Upper lobe of right lung (tissue), 1 donor: ENCODE measurements around the gene GHRHR. TPM values are rescaled to one million over a fixed set of nuclear protein-coding genes. Genes with fewer than 3 reads are reported as not detected.
A peak's percentile ranks its signal among the peaks of the same experiment; 100 is the strongest.

Source experiments
- ATAC-seq: fragments of 200-7000 bp; cut with Tn5 transposase; one replicate; pipeline ENCODE4 v1.9.1; 2020; ENCODE audit warnings: mild to moderate bottlenecking, moderate library complexity
- DNase-seq: peaks from one replicate; pipeline ENCODE4 v3.0.0-alpha.2; 2020
- H3K27ac ChIP-seq: fragments of 200-600 bp; one replicate; pipeline ENCODE4 v1.8.0; 2022
- H3K27me3 ChIP-seq: fragments of 200-600 bp; one replicate; pipeline ENCODE4 v1.8.0; 2022; ENCODE audit warnings: mild to moderate bottlenecking
- H3K36me3 ChIP-seq: fragments of 200-600 bp; one replicate; pipeline ENCODE4 v1.8.0; 2022
- H3K4me1 ChIP-seq: fragments of 200-600 bp; one replicate; pipeline ENCODE4 v1.8.0; 2022
- H3K4me3 ChIP-seq: fragments of 200-600 bp; one replicate; pipeline ENCODE4 v1.8.0; 2022; ENCODE audit warnings: mild to moderate bottlenecking
- H3K9me3 ChIP-seq: fragments of 200-600 bp; one replicate; pipeline ENCODE4 v1.8.0; 2022
- CTCF ChIP-seq: fragments of 200-600 bp; IDR thresholded peaks from one replicate; pipeline ENCODE4 v1.8.0; 2022; ENCODE audit warnings: antibody characterized with exemption
- intact Hi-C: fragments of 100-400 bp; cut with DNase I; formaldehyde crosslinking; loops from one replicate; pipeline ENCODE4 v1.11.0; 2022
- total RNA-seq: library from RNA; stranded (reverse); fragmentation: NEBNext Ultra II Directional; extraction: Animal tissue kit (Norgen Biotek cat#: 25700); gene quantifications from one replicate; pipeline ENCODE4 v1.2.1, GENCODE V29; 2021
- donor health status: DM: no; HTN: yes; CAD: no; lungs with severe emphysema.

The GHRHR gene
- total RNA-seq, 1 donor from 2014 or later: not detected

- no peak for ATAC-seq
- TF ChIP-seq CTCF: no peak
These were observed 56.9 kb downstream of the GHRHR start for GRCh38 chr7:31020652-31021051.

GRCh38 chr7:31022117-31022516 lies 58.4 kb downstream of the GHRHR start:
- H3K4me1 ChIP-seq: no peaks in the 10 kb centered on the region
- no peaks in the 10 kb centered on the region for H3K27me3 ChIP-seq
- no peak for DNase-seq
- intact Hi-C loops: no loop called here
- H3K36me3 ChIP-seq: no peaks in the 10 kb centered on the region
- ATAC-seq: no peak
- H3K4me3 ChIP-seq: no peak overlapping the region
- H3K27ac ChIP-seq: no peak overlapping the region
- no peak for TF ChIP-seq CTCF
- H3K9me3 ChIP-seq: no peaks in the 10 kb centered on the region

More at GRCh38 chr7:31020652-31021051, 56.9 kb downstream of the GHRHR start:
- no peaks in the 10 kb centered on the region for H3K4me1 ChIP-seq
- H3K27ac ChIP-seq: no peak overlapping the region
- DNase-seq: no peak
- no peaks in the 10 kb centered on the region for H3K27me3 ChIP-seq
- intact Hi-C loops: no loop called here
- H3K4me3 ChIP-seq: no peak overlapping the region
- H3K9me3 ChIP-seq: no peaks in the 10 kb centered on the region
- H3K36me3 ChIP-seq: no peaks in the 10 kb centered on the region

GRCh38 chr7:31022726-31023125 lies 59.0 kb downstream of the GHRHR start:
- no peak for TF ChIP-seq CTCF
- intact Hi-C loops: no loop called here

GRCh38 chr7:31023877-31024276 lies 60.1 kb downstream of the GHRHR start:
- DNase-seq (no peak), ATAC-seq (no peak)
- Histone ChIP-seq H3K27ac (no peak overlapping the region), H3K27me3 (no peaks in the 10 kb centered on the region), H3K4me1 (no peaks in the 10 kb centered on the region), H3K36me3 (no peaks in the 10 kb centered on the region), H3K9me3 (no peaks in the 10 kb centered on the region), H3K4me3 (no peak overlapping the region)
- intact Hi-C loops: no loop called here
- TF ChIP-seq CTCF: no peak

More at GRCh38 chr7:31022726-31023125, 59.0 kb downstream of the GHRHR start:
- no peaks in the 10 kb centered on the region for H3K36me3 ChIP-seq
- no peak overlapping the region for H3K27ac ChIP-seq
- ATAC-seq (no peak), DNase-seq (no peak)
- no peaks in the 10 kb centered on the region for H3K9me3 ChIP-seq
- no peaks in the 10 kb centered on the region for H3K4me1 ChIP-seq
- H3K4me3 ChIP-seq: no peak overlapping the region
- no peaks in the 10 kb centered on the region for H3K27me3 ChIP-seq

- H3K27me3 ChIP-seq: no peaks in the 10 kb centered on the region
- ATAC-seq (peak; percentile 11), DNase-seq (no peak)
- H3K9me3 ChIP-seq: no peaks in the 10 kb centered on the region
- H3K36me3 ChIP-seq: no peaks in the 10 kb centered on the region
- H3K27ac ChIP-seq: no peak overlapping the region
- TF ChIP-seq CTCF: no peak
- intact Hi-C loops: no loop called here
- no peaks in the 10 kb centered on the region for H3K4me1 ChIP-seq
- no peak overlapping the region for H3K4me3 ChIP-seq
These were observed 63.6 kb downstream of the GHRHR start for GRCh38 chr7:31027161-31027965.
